GM06990 (cell line): ENCODE results near the gene ENOPH1.

Source experiments
- DNase-seq: peaks from one replicate; pipeline ENCODE4 v3.0.0-alpha.2; 2011; ENCODE audit not compliant: insufficient read length; ENCODE audit errors: extremely low read depth
- H3K27me3 ChIP-seq: replicated peaks from 2 replicates; pipeline ENCODE4 v1.6.0; 2011; ENCODE audit warnings: low read length; ENCODE audit not compliant: control insufficient read depth, insufficient read depth
- H3K36me3 ChIP-seq: 2 replicates; pipeline ENCODE4 v1.5.1; 2011; ENCODE audit warnings: low read length; ENCODE audit not compliant: control insufficient read depth, insufficient read depth
- H3K4me3 ChIP-seq: replicated peaks from 2 replicates; pipeline ENCODE4 v1.5.1; 2011; ENCODE audit warnings: low read depth, mild to moderate bottlenecking, control low read depth, low read length
- TF ChIP-seq, protein P1 (sequence below): IDR thresholded peaks from 2 replicates; pipeline ENCODE4 v1.5.1; 2011; ENCODE audit warnings: low read length, control low read depth, mild to moderate bottlenecking, inconsistent platforms; ENCODE audit not compliant: insufficient read depth, poor library complexity, severe bottlenecking

ENOPH1 gene

DNA sequence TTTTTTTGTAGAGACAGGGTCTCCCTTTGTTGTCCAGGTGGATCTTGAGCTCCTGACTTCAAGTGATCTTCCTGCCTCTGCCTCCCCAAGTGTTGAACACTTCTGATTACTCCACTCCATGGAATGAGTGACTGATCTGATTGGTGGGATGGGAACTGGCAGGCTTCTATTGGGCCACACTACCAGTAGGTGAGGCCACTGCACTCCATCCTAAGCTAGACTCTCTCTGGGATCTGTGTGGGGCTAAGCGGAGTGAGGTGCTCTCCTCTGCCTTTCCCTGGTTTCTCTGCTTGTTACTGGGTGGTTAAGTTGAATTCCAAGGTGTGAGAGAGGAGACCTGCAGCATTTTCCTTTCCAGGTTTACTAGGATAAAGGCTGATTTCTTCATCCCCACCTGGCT lies 58.7 kb downstream of the ENOPH1 start:
- H3K4me3 ChIP-seq = no peak overlapping the region
- no peak for DNase-seq

DNA sequence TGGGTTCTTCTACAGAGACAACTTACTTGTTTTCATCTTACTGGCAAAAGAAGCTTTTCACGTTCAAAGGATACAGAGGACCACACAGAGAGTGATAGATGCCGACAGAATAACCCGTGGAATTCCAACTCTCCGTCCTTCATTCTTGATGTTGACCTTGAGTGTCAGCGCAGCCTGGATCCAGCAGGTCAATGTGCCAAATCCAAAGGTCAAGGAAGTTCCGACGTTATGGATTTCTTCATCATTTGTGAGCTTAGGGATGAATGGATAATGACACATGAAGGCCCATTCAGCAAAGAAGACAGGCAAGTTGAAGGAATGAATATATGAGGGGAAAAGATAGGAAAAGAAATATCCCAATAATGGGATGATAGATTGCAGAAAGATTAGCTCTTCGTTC lies 59.6 kb downstream of the ENOPH1 start:
- Histone ChIP-seq H3K4me3 (no peak overlapping the region), H3K36me3 (peaks cover 1% of the 10 kb centered on the region), H3K27me3 (no peaks in the 10 kb centered on the region)
- TF ChIP-seq, protein P1, sequence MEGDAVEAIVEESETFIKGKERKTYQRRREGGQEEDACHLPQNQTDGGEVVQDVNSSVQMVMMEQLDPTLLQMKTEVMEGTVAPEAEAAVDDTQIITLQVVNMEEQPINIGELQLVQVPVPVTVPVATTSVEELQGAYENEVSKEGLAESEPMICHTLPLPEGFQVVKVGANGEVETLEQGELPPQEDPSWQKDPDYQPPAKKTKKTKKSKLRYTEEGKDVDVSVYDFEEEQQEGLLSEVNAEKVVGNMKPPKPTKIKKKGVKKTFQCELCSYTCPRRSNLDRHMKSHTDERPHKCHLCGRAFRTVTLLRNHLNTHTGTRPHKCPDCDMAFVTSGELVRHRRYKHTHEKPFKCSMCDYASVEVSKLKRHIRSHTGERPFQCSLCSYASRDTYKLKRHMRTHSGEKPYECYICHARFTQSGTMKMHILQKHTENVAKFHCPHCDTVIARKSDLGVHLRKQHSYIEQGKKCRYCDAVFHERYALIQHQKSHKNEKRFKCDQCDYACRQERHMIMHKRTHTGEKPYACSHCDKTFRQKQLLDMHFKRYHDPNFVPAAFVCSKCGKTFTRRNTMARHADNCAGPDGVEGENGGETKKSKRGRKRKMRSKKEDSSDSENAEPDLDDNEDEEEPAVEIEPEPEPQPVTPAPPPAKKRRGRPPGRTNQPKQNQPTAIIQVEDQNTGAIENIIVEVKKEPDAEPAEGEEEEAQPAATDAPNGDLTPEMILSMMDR = no peak
- DNase-seq = no peak

More for the DNA sequence above, 58.7 kb downstream of the ENOPH1 start:
- TF ChIP-seq, protein P1 = no peak
- no peaks in the 10 kb centered on the region for H3K27me3 ChIP-seq
- H3K36me3 ChIP-seq = peaks cover 1% of the 10 kb centered on the region

DNA sequence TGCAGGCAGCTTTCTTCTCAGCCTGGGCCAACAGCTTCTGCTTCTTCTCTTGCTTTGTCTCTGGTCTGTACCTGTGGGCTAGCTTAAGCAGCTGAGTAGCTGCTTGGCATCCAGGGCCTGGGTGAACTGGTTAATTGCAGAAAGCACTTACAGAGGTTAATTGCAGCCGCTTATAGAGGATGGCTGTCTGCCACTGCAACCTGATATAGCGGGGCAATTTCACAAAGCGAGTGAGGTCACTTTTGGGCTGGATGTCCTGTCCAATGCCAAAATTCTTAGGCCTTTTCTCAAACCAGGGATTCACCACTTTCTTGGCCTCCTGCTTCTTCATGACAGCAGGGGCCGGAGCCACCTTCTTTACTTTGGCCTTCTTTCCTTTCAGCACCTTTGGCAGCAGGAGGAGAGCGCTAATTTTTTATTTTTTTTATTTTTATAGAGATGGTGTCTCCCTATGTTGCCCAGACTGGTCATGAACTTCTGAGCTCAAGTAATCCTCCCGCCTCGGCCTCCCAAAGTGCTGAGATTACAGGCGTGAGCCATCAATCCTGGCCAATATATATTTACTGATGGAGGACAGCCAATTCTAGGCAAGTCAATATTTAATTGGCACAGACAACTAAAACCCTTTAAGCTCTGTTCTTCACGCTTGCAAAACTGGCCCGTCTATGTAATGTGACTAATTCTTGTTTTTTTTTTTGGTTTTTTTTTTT lies 61.0 kb downstream of the ENOPH1 start:
- Histone ChIP-seq H3K4me3 (no peak overlapping the region), H3K27me3 (no peaks in the 10 kb centered on the region), H3K36me3 (peaks cover 1% of the 10 kb centered on the region)
- no peak for DNase-seq
- TF ChIP-seq, protein P1 = no peak

DNA sequence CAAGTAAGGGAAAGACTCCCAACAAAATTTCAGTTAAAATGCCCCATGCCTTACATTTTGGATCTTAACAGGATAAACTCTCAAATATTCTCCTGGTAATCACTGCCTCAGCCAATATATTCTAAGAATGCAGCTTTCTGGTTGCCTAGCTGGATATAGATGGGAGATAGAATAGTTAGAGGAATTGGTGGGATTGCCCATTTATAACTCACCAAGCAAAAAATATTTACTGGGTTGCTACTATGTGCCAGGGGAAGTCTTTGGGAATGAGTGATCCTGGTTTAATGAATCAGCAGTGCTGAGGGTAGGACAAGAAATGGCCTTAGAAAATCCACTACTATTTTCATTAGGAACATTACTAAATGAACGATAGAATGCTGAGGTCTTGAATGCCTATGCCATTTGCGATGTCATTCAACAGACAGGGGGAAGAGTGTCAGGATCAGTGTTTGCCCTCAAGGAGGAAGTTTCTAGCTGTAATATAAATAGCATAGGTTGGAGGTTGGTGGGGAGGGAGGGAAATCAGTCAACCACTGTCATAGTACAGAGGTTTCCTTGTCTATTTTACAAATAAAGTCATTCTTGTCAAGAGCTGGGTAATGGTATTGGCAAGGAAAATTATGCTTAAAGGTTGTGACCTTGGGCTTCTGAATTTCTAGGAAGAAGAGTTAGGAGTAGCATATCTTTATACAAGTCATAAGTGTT lies 63.5 kb downstream of the ENOPH1 start:
- Histone ChIP-seq H3K27me3 (no peaks in the 10 kb centered on the region), H3K4me3 (no peak overlapping the region), H3K36me3 (peaks cover 1% of the 10 kb centered on the region)
- TF ChIP-seq, protein P1 = no peak
- DNase-seq = no peak

DNA sequence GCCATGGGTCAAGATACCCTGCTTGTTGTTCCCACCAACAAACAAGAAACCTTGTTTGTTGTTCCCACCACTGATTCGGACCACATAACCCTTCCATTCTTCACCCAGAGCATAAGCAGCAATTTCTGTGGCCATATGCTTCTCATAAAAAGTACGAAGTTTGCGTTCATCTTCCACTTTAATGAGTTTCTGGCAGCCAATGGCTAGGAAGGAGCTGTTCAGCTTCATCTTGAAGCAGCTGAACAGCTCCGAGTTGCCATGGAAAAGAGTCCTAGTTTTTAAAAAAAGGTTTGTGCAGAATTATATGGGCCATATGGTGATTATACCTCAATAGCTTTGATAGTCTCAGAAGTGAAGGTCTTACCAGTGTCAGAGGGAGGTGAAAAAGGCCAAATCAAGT lies 65.3 kb downstream of the ENOPH1 start:
- H3K36me3 ChIP-seq = peaks cover 1% of the 10 kb centered on the region
- DNase-seq = no peak
- no peak overlapping the region for H3K4me3 ChIP-seq
- TF ChIP-seq, protein P1 = no peak
- H3K27me3 ChIP-seq = no peaks in the 10 kb centered on the region

DNA sequence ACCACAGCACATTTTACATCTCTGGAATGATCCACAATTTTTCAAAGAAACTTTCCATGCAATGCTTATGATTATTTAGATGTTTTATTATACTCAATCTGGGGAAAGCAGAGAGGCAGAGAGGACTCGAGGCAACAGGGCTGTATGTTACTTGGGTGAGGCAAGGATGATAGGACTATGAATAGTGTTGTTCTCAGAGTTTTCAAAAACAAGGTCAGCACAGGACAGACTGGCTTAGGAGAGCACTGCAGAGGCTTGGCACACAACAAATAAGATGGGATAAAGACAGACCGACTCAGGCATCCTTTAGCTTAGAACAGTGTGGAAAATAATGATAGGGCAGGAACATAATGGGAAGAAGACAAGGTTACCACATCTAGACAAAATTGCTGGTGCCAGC lies 66.0 kb downstream of the ENOPH1 start:
- no peaks in the 10 kb centered on the region for H3K36me3 ChIP-seq
- H3K27me3 ChIP-seq = no peaks in the 10 kb centered on the region
- TF ChIP-seq, protein P1 = no peak
- DNase-seq = no peak
- H3K4me3 ChIP-seq = no peak overlapping the region
